RKO (cell line): ENCODE data around the gene LHFPL2.

Experiments used
- DNase-seq: peaks from one replicate; pipeline ENCODE4 v3.0.0-alpha.2; 2016; ENCODE audit warnings: low spot score

Gene LHFPL2

DNA sequence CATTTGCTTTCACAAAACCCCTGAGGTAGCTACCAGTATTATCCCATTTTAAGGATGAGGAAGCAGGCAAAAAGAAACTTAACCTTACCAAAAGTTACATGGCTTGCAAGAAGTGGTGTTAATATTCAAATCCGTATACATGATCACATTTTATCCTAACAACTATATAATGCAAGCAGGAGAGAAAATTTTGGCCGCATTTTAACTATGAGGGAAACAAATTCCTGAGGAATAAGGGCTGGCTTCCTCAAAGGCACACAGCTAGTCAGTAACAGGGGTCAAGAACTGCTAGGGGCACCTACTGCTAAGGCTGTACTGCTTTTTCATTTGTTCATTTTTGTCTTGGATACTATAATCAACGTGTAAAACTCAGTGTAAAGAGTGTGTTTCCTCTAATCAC is 81.0 kb downstream of the LHFPL2 start:
- no peak for DNase-seq

DNA sequence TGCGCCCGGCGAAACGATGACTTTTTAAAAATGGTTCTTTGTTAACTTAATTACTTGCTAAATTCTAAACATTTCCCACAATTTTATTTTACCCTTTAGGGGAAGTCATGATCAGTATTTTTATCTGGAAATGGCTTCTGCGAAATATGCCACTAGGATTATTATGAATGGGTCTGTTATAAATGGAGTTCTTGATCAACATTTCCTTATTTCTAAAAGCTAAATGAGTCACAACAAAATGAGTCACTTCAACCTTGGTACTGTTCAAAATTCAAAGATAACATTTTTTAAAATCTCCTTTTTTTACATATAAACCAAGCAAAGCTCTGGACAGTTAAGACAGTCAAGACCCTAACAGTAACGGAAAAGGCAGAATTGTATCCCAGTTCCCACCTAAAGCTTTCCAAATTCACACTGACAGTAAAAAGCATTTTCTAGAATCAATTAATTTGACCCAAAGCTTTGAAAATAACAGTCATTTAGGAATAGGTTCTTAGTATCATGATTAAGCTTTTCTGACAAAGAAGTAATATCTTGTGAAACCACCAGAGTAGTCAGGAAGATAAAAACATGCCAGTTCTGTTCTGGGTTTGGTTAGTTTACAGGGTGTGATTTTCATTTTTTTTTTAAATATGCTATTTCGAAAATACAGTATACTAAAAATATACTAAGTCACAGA is 81.7 kb downstream of the LHFPL2 start:
- DNase-seq: no peak

DNA sequence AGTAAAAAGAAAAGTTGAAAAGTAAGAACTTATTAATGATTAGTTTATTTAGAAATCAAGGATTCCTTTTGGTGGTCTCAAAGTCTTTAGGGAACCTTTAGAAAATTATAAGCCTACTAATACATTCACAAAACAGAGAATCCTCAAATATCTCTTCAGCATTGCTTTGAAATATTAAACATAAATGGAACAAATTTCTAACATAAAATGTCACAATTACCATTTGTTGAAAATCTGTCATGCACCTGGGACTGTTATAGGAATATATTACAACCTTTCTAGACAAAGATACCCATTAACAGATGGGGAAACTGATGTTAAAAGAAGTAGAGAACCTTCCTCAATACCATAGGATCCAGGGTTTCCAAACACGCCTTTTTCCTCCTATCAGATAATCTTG is 83.2 kb downstream of the LHFPL2 start:
- DNase-seq: no peak

DNA sequence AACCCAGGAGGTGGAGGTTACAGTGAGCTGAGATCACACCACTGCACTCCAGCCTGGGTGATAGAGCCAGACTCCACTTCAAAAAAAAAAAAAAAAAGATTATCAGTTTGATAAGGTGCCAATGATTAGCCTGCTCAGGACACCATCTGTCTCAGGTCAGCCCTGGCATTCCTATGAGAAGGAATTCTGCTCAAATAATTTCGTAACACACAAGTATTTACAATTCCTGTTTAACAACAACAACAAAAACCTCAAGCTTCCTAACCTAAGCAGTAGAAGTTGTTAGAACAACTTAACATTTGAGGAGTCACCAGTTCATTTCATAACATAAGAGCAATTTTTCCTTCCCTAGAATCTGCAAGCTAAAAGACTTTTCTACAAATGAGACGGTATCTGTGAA is 85.0 kb downstream of the LHFPL2 start:
- DNase-seq: no peak

DNA sequence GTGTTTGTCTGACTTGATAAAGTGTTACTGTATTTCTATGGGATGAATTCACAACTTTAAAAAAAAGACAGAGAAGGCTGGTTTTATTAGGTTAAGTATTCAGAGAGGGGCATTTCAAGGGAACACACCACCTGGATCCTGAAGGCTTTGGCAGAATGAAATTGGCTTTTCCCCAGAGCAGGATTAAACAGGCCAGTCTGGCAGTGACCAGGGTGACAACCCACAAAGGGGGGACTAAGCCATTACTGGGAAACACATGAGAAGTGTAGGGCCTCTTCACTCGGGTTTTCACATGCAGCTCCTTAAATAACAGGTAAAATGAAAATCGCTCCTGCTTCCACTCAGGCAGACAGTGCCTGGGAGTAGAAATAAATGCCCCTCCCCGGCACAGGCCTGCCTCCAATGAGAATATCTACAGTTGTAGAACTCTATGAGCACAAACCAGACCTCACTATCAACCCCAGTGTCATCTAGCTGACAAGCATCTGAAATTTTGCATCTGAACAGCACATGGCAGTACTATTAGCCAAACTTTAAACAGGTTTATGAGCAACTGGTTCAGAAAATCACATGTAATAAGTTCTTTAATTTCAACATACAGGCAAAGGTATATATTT is 85.8 kb downstream of the LHFPL2 start:
- DNase-seq: no peak

DNA sequence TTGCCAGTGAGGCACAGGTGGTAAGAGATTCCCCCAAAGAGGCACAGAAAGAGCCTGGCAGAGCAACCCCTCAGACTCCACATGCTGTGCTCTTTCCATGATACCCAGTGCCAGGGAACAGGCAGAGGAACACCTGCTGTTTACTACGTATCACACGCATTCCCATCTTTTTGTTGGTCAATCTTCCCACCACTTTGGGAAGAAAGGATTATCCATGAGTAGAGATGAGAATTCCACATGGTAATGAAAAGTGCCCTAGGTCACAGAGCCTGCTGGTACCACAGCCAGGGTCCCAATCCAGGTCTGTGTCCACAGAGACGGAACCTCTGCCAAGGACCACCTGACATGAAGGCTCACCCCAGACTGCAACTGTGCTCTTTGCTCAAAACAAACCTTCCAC is 86.6 kb downstream of the LHFPL2 start:
- DNase-seq: no peak

DNA sequence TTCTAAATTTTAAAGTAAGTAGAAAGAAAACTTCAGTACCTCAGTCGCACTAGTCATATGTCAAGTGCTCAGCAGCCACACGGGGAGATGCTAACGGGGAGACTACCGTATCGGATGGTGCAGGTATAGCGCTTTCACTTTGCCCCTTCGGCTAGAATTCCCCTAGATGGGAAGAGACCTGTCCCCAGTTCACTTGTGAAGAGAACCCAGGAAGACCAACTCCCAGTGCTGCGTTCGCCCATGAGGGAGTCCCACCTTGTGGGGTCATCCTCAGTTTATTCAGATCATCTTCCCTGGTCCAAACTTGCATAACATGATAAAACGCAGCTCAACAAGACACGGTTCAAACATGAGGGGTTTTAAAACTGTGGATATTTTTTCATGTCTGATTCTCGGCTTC is 87.3 kb downstream of the LHFPL2 start:
- DNase-seq: no peak

DNA sequence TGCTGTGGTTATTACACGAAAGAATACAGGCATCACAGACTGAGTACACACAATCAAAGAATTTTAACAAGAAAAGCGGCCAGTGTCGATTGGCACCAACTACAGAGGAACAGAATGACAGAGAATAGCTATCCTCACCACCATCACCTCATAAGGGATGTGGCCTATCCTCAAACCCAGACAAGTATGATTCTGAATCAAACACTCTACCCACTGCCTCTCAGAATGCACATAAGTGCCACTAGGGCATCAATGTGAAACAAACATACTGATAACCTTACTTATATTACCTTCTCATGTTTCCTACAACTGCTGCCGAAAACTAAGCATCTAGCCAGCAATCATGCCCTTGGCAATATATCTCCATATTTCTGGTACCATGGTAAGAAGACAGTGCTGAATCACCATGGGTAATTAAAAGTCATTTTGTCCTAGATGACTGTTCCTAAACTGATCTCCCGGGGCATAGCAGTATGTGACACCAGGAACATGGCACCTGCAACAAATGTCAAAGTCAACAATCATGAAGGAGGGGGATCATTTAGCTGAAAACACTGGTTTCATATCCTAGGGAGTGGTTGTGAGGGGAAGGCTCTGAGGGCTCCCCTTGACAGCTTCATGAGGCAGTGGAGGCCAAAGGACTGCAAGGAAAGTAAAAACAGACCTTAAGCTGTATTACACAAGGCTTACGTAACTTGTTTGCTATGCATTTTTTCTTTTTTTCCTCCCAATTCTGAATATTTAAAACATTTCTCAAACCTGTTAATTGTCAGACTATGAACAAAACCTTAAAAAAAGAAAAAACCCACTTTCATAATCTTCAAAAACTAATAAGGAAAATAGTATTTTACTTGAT is 88.3 kb downstream of the LHFPL2 start:
- no peak for DNase-seq

DNA sequence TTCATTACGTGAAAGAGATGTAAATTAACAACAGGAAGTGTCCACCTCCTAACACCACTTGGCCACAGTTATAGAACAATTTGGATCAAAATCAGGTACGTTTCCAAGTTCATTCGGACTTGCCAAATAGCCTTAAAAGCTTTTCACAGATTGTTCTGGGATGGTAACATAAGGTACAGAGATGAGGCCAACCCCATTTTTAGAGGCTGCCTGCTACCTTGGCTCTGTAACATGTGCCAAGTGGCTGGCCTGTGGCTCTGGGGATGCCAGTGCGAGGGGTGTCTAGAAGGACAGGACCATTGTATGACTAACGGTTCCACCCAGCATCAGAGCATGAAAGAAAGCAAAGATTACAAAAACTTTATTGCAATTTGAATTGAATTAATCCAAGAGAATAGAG is 91.0 kb downstream of the LHFPL2 start:
- no peak for DNase-seq

DNA sequence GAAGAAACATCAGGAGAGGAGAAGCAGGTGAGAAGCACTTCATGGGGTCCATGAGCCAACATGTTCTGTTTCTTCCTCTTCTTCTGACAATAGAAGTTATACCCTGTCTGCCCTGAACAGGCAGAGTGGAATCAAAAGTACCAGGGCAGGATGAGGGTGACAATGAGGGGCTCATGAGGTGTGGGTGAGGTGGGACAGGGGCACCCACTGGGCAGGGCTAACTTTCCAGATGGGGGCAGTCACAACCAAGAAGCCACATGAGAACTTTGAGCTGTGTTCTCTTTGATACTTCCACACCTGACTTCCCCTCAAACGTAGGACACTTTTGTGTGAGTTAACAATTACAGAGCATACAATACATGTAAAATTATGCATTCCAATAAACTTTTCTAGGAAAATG is 92.7 kb downstream of the LHFPL2 start:
- DNase-seq: no peak

DNA sequence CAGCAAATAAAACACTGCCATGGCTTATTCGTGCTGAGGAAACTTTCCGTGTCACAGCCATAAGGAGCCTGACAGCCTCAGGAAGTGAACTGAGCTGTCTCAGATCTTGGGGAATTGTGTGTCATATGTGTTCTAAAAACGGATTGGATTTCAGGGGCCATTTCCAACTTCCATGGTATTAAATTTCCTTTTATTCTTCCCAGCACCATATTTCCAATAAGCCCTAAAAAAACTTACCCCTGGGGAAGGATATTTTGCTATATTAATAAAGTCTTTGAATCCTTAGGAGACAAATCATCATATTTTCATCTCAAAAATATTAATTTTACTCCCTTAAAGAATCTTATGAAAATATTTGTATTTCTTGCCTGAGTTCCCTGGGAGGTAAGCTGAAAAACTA is 93.9 kb downstream of the LHFPL2 start:
- no peak for DNase-seq

DNA sequence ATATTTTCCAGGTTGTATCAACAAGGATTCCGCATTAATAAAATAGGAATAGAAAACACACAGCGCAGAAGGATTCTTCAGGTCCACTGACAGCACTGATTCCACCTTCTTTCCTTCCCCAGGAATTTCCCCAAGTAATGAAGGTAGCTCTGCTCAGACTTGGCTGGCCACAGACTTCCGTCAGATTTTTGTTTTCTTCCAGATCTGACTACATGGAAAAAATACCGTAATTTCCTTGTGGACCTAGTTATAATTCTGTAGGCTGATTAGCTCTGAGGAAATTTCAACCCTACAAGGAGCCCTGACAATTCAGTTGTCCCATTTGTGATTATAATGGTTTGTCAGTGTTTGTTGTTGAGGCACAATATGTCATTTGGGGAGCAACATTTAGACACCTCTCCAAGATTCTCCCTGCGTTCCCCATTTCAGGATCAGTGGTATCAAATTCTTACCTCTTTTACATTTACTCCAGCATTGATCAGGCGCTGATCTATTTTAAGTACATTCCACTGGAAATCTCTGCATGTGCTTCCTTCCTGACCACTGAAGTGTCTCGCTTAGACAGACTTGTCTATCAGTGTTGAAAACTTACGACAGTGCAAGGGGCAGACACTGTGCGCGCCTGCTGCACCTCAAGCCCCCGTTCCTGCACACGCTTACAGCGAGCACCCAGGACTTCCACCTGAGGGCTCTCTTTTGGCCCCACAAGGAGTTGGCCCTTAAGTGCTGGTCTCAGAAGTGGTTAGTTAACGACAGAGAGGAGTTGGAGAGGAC is 94.8 kb downstream of the LHFPL2 start:
- no peak for DNase-seq

DNA sequence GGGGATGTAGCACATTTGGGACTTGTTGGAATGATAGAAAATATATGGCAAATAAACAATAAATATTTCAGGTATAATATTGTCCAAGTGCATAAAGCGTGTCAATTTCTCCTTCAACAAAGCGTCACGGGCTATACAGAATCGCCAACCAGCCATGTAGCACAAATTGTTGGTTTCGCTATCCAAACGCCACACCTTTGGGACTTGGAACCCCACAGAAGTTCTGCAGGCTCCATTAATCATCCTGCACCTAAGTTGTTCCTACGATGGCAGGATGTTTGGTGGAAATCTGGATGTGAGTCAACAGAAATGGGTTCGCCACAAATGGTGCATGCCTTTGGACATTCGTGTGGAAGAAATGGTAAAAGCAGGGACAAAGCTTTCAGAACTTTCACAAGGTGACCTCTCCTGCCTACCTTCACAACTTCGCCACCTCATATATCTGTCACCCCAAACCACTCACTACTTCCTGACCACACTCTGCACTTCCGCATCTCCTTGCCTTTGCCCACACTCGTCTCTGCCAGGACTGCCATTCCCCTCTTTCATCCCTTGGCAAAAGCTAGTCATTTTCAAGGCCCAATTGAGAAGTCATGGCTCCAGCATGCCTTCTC is 95.7 kb downstream of the LHFPL2 start:
- no peak for DNase-seq

DNA sequence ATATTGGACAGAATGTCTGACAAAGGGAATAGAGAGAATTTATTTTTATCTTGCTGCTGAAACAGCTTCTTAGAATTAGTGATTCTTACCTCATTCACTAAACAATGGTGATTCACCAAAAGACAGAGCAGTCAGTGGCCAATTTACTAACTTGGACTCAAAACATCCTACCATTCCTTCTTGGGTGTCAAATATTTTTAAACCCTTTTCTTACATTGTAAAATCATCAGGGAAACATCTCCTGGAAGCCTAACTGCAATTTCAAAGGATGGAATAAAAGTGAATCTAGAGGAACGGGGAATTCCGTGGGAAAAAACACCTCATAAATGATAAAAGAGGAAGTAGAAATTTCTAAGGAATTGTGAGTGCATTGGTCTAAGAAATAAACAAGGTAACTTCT is 97.7 kb downstream of the LHFPL2 start:
- DNase-seq: no peak

DNA sequence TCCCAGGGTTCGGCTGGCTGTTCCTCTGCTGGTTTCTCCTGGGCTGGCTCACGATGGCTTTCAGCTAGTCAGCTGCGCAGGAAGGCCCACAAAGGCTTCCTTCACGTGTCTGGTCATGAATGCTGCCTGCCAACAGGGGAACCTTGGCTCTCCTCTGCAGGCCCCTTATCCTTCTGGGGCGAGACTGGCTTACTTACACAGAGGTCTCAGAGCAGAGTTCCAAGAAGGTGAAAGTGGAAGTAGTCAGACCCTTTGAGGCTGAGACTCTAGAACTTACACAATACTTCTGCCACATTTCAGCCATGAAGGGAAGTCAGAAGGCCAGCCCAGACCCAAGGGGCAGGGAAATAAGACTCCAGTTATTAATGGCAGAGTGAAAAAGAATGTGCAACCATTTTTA is 99.5 kb downstream of the LHFPL2 start:
- no peak for DNase-seq

DNA sequence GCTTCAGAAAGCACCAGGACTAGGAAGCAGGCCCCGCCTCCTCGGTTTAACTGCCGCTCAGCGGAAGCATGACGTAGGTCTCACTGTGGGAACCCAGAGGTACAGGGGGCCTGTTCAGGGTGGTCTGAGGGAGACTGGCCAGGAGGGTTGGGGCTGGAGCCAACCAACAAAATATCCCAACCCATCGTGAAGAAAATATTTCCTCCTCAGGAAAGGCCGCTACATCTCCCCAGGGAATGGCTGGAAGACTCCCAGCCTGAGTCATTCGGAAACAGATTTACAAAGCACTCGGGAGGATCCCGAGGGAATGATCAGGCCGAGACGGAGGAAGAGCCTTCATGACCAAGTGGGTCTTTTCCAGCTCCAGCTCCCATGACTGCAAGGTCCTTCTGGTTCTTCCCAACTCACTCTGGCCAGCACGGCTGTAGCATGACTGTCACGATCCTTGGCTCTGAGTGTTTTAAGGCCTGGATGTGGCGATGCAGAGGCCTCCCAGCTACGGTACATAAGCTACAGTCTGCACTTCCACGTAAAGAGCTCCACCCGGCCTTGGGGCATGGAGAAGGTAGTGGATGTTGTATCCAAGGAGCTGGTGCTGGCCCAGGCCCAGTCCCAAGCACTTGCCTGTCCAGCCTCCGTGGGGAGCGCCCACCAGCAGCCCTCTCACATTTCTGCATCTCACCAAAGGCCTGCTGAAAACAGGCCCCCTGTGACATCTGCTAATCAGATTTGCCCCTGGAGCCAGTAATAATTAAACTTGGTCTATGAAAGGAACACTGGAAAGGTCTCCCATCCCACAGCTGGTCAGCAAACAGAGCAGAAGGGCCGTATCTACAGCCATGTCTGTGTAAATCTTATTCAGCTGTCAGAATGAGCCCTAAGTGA is 100.6 kb downstream of the LHFPL2 start:
- no peak for DNase-seq

DNA sequence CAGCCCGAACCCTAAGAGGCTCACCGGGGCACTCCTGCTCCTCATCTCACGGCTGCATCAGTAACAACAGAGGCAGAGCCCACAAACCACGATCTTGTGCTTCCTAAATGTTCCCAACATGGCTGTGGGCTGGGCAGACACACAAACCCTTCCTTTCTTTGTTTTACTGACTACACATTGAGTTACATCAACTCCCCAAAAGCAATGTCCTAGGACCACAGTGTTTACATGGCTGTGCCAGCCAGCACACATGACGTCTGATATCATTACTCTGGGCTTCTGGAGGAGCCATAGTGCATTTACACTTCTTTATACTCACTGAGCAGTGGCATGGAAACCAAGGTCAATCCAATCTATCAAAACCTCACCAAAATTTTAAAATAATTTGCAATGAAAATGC is 101.4 kb downstream of the LHFPL2 start:
- DNase-seq: no peak

DNA sequence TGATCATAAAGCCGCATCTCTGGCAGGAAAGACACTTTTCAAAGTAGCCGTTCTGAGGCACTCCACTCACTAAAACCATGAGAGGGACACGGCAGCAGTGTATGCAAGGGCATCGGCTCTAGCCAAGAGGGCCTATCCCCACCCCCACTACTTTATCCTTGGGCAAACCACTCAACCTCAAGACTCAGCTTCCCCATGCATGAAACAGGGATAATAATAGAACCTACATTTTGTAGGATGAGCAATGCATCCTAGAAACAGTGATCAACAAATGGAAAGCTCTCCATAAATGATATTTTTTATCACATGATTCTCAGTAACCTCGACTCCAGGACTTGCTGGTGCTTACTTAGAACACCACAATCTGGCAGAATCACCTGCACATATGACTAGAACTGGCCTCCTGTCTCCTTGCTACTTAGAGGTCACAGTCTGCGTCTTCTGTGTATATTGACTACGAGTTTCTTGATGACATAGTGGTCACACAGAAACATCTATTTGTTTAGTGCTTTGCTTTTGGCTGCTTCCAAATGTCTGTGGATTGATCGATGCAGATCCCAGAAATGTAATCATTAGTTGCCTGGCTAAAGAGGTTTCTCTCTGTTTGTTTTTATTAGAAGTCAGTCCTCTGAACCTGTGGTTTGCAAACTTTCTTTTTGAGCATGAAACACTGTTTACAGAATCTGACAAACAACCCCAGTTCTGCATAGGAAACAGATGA is 102.1 kb downstream of the LHFPL2 start:
- DNase-seq: no peak

DNA sequence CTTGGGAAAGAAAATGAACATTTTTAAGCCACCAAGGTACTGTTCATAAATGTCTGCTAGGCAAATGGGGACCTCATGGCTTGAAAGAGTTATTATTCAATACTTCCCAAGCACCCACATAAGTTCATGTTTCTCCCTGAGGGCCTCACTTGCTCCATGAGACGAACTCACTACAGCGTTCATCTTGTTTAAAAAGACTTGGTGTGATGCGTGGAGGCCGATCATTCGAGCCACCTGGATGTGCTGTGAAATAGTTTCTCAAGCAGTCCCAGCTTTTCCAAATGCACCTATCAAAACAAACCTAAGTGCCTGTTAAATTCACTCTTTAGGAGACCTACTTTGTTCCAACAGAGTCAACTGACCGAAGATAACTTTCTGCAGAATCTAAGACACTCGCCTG is 103.2 kb downstream of the LHFPL2 start:
- DNase-seq: no peak

DNA sequence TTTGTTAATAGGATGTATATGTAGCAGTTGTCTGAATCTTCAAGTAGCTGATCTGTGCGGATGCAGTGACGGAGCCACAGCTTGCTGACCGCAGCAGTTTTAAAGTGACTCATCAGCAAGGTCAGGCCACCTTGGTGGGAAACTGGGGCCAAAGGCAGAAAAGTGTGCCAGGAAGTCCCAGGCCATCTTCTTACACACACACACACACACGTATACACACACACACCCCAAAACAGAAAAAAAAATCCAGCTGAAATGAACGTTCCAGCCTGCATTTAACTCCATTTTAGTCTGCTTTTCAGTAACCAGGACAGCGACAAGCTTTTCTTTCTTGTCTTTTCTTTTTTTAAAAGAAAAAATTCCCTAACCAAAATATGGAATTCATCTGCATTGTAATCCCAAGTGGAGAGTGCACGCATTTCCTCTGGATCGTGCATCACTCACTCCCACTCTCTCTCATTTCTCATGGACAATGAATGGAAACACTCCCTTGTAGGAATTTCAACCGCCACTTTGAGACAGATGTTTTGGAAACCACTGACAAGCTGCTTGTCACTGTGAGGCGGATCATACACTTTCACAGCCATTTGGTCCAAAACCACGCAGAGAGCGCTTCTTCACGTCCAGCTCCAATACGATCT is 103.9 kb downstream of the LHFPL2 start:
- no peak for DNase-seq
